Fibroblast of the aortic adventitia (primary cell): ENCODE data around the gene CA6. TPM values are rescaled to one million over a fixed set of nuclear protein-coding genes. Genes with fewer than 3 reads are reported as not detected.
"Not testable (repeated sequence)": the region's sequence is repeated elsewhere in the genome, so short reads cannot be mapped to it uniquely, and the experiment has no call there.

Experiments
- DNase-seq: peaks from one replicate; pipeline ENCODE4 v3.0.0-alpha.2; 2010; ENCODE audit warnings: low read depth
- H3K4me3 ChIP-seq: 2 replicates; pipeline ENCODE4 v1.5.1; 2011; ENCODE audit warnings: low read depth, mild to moderate bottlenecking, control low read depth, low read length, moderate library complexity
- CTCF ChIP-seq: IDR thresholded peaks from 2 replicates; pipeline ENCODE4 v1.5.1; 2011; ENCODE audit warnings: mild to moderate bottlenecking, low read length, control low read depth, inconsistent platforms; ENCODE audit not compliant: insufficient read depth
- small RNA-seq: library from RNA; depleted of rRNA; stranded (forward); fragments of <200 nt; gene quantifications from one replicate; pipeline ENCODE3, GENCODE V24; 2012
- total RNA-seq: library from RNA; depleted of rRNA; stranded (reverse); fragments of >200 nt; gene quantifications from 2 replicates; pipeline ENCODE4 v1.2.3, GENCODE V29; 2012; ENCODE audit warnings: low replicate concordance

The CA6 gene
- total RNA-seq, 1 donor = not detected

DNA sequence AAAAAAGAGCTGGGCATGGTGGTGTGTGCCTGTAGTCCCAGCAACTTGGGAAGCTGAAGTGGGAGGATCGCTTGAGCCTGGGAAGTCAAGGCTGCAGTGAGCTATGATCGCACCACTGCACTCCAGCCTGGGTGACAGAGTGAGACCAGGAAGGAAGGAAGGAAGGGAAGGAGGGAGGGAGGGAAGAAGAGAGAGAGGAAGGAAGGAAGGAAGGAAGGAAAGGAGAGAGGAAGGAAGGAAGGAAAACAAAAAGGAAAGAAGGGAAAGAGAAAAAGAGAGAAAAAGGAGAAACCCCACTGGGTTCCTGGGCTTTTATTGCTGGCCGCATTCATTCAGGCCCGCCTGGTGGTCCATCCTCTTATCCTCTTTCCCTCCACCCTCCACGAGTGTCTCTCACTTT, 70.8 kb downstream of the CA6 start:
- DNase-seq = no peak
- no peak overlapping the region for H3K4me3 ChIP-seq
- TF ChIP-seq CTCF = no peak

GRCh38 chr1:9018333-9018732, 72.7 kb downstream of the CA6 start:
- no peak for DNase-seq
- no peak for TF ChIP-seq CTCF
- H3K4me3 ChIP-seq = no peak overlapping the region

GRCh38 chr1:9019896-9020295, 74.2 kb downstream of the CA6 start:
- DNase-seq = no peak
- no peak for TF ChIP-seq CTCF
- H3K4me3 ChIP-seq = no peak overlapping the region

DNA sequence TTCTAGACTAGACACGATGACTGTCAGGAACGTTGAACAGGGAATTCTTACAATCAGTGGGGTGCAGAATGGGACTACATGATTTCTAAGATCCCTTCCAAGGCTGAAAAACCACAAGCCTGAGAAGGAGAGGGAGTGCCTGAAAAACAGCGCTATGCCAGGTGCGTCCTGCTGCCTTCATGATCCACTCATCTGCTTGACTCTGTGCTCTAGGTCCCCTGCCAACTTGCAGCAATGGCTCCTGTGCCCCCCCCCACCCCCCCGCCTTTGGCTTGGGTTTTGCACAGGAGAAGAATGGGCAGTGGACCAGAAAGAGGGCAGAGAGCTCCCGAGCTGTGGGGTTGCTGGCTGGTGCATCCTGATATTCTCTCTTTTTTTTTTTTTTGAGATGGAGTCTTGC, 74.6 kb downstream of the CA6 start:
- no peak for DNase-seq
- TF ChIP-seq CTCF = no peak
- H3K4me3 ChIP-seq = no peak overlapping the region

GRCh38 chr1:9022026-9022738, 76.5 kb downstream of the CA6 start:
- DNase-seq, H3K4me3 ChIP-seq: not testable (repeated sequence)

DNA sequence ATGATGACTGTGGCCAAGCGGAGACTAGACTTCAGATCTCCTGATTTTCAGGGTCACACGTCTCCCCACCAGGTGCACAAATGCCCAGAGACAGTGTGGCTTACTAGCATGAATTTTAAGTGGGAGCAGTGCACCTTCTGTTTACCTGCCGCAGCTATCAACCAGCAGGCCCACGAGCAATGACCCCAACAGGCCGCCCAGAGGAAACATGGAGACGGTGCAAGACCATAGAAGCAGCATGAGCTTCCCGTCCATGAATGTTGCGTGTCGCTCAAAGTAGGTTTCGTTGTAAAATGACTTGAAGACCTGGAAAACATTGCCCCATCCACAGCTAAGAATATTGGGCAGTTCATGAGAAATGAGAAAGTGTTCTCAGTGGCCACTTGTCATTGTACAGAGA, 77.1 kb downstream of the CA6 start:
- no peak overlapping the region for H3K4me3 ChIP-seq
- no peak for DNase-seq
- TF ChIP-seq CTCF = no peak

Small RNAs within 50 kb of the gene (small RNA-seq; reads per million reads assigned to genes)
- gene AL139415.2 (not detected), gene RN7SL451P (not detected)

Other genes with a start within 250 kb of the CA6 start
- 27.0 and 50.3 TPM in 2 replicates for gene RERE, start 128.2 kb upstream of the CA6 start, total RNA-seq
- 594 and 1,443 TPM in 2 replicates for gene ENO1, start 67.2 kb upstream of the CA6 start, total RNA-seq
- not detected in 2 replicates for gene SLC2A7, start 80.6 kb downstream of the CA6 start, total RNA-seq
- 0.90 and 1.1 TPM in 2 replicates for gene SLC2A5, start 123.8 kb downstream of the CA6 start, total RNA-seq
- 1.6 and 2.2 TPM in 2 replicates for gene GPR157, start 183.2 kb downstream of the CA6 start, total RNA-seq